Measurements from ENCODE around the gene ANKMY1.
A peak's percentile ranks its signal among the peaks of the same experiment; 100 is the strongest.

Gene ANKMY1

GRCh38 chr2:240517342-240517741 is 40.4 kb downstream of the ANKMY1 start:
- TF ChIP-seq, protein P1, sequence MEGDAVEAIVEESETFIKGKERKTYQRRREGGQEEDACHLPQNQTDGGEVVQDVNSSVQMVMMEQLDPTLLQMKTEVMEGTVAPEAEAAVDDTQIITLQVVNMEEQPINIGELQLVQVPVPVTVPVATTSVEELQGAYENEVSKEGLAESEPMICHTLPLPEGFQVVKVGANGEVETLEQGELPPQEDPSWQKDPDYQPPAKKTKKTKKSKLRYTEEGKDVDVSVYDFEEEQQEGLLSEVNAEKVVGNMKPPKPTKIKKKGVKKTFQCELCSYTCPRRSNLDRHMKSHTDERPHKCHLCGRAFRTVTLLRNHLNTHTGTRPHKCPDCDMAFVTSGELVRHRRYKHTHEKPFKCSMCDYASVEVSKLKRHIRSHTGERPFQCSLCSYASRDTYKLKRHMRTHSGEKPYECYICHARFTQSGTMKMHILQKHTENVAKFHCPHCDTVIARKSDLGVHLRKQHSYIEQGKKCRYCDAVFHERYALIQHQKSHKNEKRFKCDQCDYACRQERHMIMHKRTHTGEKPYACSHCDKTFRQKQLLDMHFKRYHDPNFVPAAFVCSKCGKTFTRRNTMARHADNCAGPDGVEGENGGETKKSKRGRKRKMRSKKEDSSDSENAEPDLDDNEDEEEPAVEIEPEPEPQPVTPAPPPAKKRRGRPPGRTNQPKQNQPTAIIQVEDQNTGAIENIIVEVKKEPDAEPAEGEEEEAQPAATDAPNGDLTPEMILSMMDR (IDR thresholded peaks at IDR 0.05), result no peak

- TF ChIP-seq, protein P1 (IDR thresholded peaks at IDR 0.05), result no peak
These were observed 43.2 kb downstream of the ANKMY1 start for GRCh38 chr2:240514631-240515030.

- TF ChIP-seq, protein P1 (IDR thresholded peaks at IDR 0.05), result peak; percentile 76
These were observed 44.1 kb downstream of the ANKMY1 start for GRCh38 chr2:240513549-240514287.

DNA sequence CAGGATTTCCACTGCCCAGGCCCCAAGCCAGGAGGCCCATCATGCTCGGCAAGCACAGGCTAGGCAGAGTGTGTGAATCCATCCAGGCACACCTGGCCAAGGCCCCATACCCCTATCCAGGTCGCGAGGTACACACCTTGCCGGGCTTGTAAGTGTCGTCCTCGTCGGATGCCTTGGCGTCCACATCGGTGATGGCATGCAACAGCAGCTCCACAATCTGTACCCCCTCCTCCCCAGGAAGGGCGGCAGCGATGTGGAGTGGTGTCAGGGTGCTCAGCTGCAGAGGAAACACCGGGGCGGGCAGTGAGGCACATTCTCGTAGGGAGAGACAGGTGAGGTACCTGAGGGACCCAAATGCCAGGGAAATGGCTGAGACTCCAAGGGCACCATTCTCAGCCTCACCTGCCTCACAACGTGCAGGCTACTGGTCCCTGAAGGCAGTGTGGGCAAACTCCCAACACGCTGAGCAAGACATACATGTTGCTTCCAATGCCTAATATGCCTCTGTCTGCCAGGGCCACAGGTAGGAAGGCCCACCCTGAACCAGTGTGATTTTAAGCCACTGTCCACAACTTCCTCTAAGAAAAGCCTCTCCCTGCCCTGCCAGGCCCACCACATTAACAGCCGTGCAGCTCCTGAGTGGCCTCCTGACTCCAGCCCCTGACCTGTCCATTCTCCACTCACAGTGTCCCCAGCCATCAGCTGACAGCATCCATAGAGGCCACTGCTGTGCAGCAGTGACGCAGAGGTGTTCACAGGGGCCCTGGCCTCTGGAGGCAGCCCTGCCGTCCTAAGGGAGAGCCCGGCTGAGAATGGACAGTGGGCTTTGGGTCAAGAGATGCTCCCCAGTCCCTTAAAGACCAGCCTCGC is 44.9 kb downstream of the ANKMY1 start:
- TF ChIP-seq, protein P1 (IDR thresholded peaks at IDR 0.05), result no peak

- TF ChIP-seq, protein P1 (IDR thresholded peaks at IDR 0.05), result no peak
These were observed 45.7 kb downstream of the ANKMY1 start for GRCh38 chr2:240512109-240512485.

- TF ChIP-seq, protein P1 (IDR thresholded peaks at IDR 0.05), result no peak
These were observed 46.3 kb downstream of the ANKMY1 start for GRCh38 chr2:240511351-240512108.

GRCh38 chr2:240510513-240511210 is 47.1 kb downstream of the ANKMY1 start:
- TF ChIP-seq, protein P1 (IDR thresholded peaks at IDR 0.05), result no peak

Data from LNCAP (cell line).